GM23248 (cell line): ENCODE results near the gene LSM14A.

Source experiments
- EZH2 ChIP-seq: fragments of 200-600 bp; sonication (generic); IDR thresholded peaks from 2 replicates; pipeline ENCODE4 v1.6.1; 2018; ENCODE audit warnings: antibody characterized with exemption, mild to moderate bottlenecking; ENCODE audit not compliant: insufficient read depth, poor library complexity, severe bottlenecking
- EZH2phosphoT487 ChIP-seq: fragments of 200-600 bp; sonication (generic); IDR thresholded peaks from 2 replicates; pipeline ENCODE4 v1.6.1; 2018; ENCODE audit warnings: antibody characterized with exemption, moderate library complexity, mild to moderate bottlenecking, low read depth; ENCODE audit not compliant: insufficient read depth

DNA sequence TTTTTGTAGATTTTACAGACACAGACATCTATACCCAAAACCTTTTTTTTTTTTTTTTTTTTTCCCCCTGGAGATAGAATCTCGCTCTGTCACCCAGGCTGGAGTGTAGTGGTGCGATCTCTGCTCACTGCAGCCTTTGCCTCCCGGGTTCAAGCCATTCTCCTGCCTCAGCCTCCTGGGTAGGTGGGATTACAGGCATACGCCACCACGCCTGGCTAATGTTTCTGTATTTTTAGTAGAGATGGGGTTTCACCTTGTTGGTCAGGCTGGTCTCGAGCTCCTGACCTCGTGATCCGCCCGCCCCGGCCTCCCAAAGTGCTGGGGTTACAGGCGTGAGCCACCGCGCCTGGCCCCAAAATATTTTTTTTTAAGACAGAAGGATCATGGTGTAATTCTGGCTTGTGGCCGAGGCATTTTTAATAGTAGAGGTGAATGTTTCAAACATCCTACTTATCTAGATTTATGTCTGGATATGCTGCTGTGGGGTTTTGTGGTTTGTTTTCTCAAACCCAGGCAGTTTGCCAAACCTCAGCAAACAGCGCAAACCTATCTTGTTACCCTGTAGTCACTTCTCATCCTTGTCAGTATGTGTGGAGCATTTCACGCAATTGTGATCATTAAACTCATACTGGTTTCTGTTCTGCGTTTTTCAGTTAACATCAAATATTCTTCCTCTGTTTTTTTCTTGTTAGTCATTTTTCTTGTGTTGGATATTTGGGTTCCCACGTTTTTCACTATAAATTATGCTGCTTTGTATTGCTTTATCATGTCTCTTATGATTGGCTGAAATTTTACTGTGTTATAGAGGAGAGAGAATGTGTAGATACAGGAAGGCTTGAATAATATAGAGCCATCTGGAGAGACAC is 45.9 kb downstream of the LSM14A start:
- peak; percentile 96 for TF ChIP-seq EZH2phosphoT487
- TF ChIP-seq EZH2: no peak
